OCI-LY3 (cell line): ENCODE data around the gene WAC.

Experiments
- H2AFZ ChIP-seq: fragments of 200-600, 300-600 bp; shearing (Covaris generic); 2 replicates; pipeline ENCODE4 v1.6.0; 2014; ENCODE audit warnings: antibody characterized with exemption, low read depth, low read length
- H3K27ac ChIP-seq: fragments of 200-600, 300-600 bp; sonication (generic); 2 replicates; pipeline ENCODE4 v1.5.1; 2014; ENCODE audit warnings: mild to moderate bottlenecking, low read length, moderate library complexity, mixed read lengths
- H3K27me3 ChIP-seq: fragments of 200-600, 300-600 bp; sonication (generic); 2 replicates; pipeline ENCODE4 v1.6.1; 2014; ENCODE audit warnings: low read depth, low read length, mixed read lengths
- H3K36me3 ChIP-seq: fragments of 200-600, 300-600 bp; sonication (generic); replicated peaks from 2 replicates; pipeline ENCODE3; 2014; ENCODE audit warnings: low read depth, low read length, mixed read lengths
- H3K4me1 ChIP-seq: fragments of 300-600, 200-600 bp; sonication (generic); 2 replicates; pipeline ENCODE4 v1.6.1; 2014; ENCODE audit warnings: low read length, mixed read lengths
- H3K4me2 ChIP-seq: fragments of 200-600, 300-600 bp; sonication (generic); 2 replicates; pipeline ENCODE4 v1.6.1; 2014; ENCODE audit warnings: low read length, mixed read lengths
- H3K4me3 ChIP-seq: fragments of 300-600, 200-600 bp; sonication (generic); 2 replicates; pipeline ENCODE4 v1.5.1; 2014; ENCODE audit warnings: antibody characterized with exemption, mild to moderate bottlenecking, low read length, moderate library complexity
- H3K79me2 ChIP-seq: fragments of 300-600, 200-600 bp; shearing (Covaris generic); 2 replicates; pipeline ENCODE4 v1.6.1; 2014; ENCODE audit warnings: mild to moderate bottlenecking, low read length, mixed read lengths
- H3K9ac ChIP-seq: fragments of 300-600, 200-600 bp; shearing (Covaris generic); 2 replicates; pipeline ENCODE4 v1.6.0; 2014; ENCODE audit warnings: mild to moderate bottlenecking, low read length, moderate library complexity
- H3K9me3 ChIP-seq: fragments of 200-600, 300-600 bp; shearing (Covaris generic); 2 replicates; pipeline ENCODE4 v1.6.1; 2014; ENCODE audit warnings: low read length, mixed read lengths; ENCODE audit not compliant: insufficient read depth
- H4K20me1 ChIP-seq: fragments of 200-600, 300-600 bp; sonication (generic); 2 replicates; pipeline ENCODE4 v1.6.1; 2016; ENCODE audit warnings: low read length, mixed read lengths; ENCODE audit not compliant: insufficient read depth
- CTCF ChIP-seq: fragments of 200-600, 300-600 bp; sonication (generic); IDR thresholded peaks from 2 replicates; pipeline ENCODE4 v1.5.1; 2014; ENCODE audit warnings: antibody characterized with exemption, low read length, low read depth
- EZH2phosphoT487 ChIP-seq: fragments of 200-600 bp; shearing (Covaris generic); IDR thresholded peaks from 2 replicates; pipeline ENCODE4 v1.6.1; 2018; ENCODE audit warnings: antibody characterized with exemption, mixed run types, low read depth

WAC gene

GRCh38 chr10:28581916-28582315, 49.0 kb downstream of the WAC start:
- no peak overlapping the region for H3K9ac ChIP-seq
- H4K20me1 ChIP-seq = peaks cover 67% of the 10 kb centered on the region
- H3K9me3 ChIP-seq = no peaks in the 10 kb centered on the region
- TF ChIP-seq CTCF (no peak), EZH2phosphoT487 (no peak)
- H3K4me1 ChIP-seq = no peaks in the 10 kb centered on the region
- no peak overlapping the region for H3K4me3 ChIP-seq
- H2AFZ ChIP-seq = no peak overlapping the region
- no peak overlapping the region for H3K27ac ChIP-seq
- peaks cover 22% of the 10 kb centered on the region for H3K36me3 ChIP-seq
- H3K27me3 ChIP-seq = no peaks in the 10 kb centered on the region
- H3K79me2 ChIP-seq = peaks cover 99% of the 10 kb centered on the region
- no peak overlapping the region for H3K4me2 ChIP-seq

- Histone ChIP-seq H2AFZ (no peak overlapping the region), H3K79me2 (peaks cover 95% of the 10 kb centered on the region), H3K27me3 (no peaks in the 10 kb centered on the region), H3K36me3 (peaks cover 27% of the 10 kb centered on the region), H3K4me3 (no peak overlapping the region), H4K20me1 (peaks cover 45% of the 10 kb centered on the region), H3K27ac (no peak overlapping the region), H3K4me2 (no peak overlapping the region), H3K4me1 (no peaks in the 10 kb centered on the region), H3K9me3 (no peaks in the 10 kb centered on the region), H3K9ac (no peak overlapping the region)
- TF ChIP-seq EZH2phosphoT487 (no peak), CTCF (no peak)
These were observed 52.2 kb downstream of the WAC start for GRCh38 chr10:28585076-28585475.

- no peak overlapping the region for H3K4me2 ChIP-seq
- TF ChIP-seq CTCF (no peak), EZH2phosphoT487 (no peak)
- H3K9me3 ChIP-seq = no peaks in the 10 kb centered on the region
- no peak overlapping the region for H3K4me3 ChIP-seq
- no peaks in the 10 kb centered on the region for H3K4me1 ChIP-seq
- H3K27me3 ChIP-seq = no peaks in the 10 kb centered on the region
- no peak overlapping the region for H3K9ac ChIP-seq
- no peak overlapping the region for H2AFZ ChIP-seq
- no peak overlapping the region for H3K27ac ChIP-seq
- H4K20me1 ChIP-seq = peaks cover 35% of the 10 kb centered on the region
- peaks cover 34% of the 10 kb centered on the region for H3K36me3 ChIP-seq
- H3K79me2 ChIP-seq = peaks cover 89% of the 10 kb centered on the region
These were observed 53.3 kb downstream of the WAC start for GRCh38 chr10:28586176-28586575.

- H3K9ac ChIP-seq = no peak overlapping the region
- H2AFZ ChIP-seq = no peak overlapping the region
- TF ChIP-seq EZH2phosphoT487 = no peak
- no peak for TF ChIP-seq CTCF
- H3K27ac ChIP-seq = no peak overlapping the region
- H3K4me1 ChIP-seq = no peaks in the 10 kb centered on the region
- no peaks in the 10 kb centered on the region for H3K9me3 ChIP-seq
- no peak overlapping the region for H3K4me2 ChIP-seq
- peaks cover 36% of the 10 kb centered on the region for H3K36me3 ChIP-seq
- peaks cover 88% of the 10 kb centered on the region for H3K79me2 ChIP-seq
- peaks cover 22% of the 10 kb centered on the region for H4K20me1 ChIP-seq
- no peak overlapping the region for H3K4me3 ChIP-seq
- no peaks in the 10 kb centered on the region for H3K27me3 ChIP-seq
These were observed 54.5 kb downstream of the WAC start for GRCh38 chr10:28587270-28587969.
